SH-SY5Y (cell line): ENCODE measurements around the gene RNF180.

Source experiments
- GATA2 ChIP-seq: IDR thresholded peaks from 2 replicates; pipeline ENCODE4 v1.6.1; 2011; ENCODE audit warnings: mild to moderate bottlenecking, low read depth, low read length
- GATA3 ChIP-seq: IDR thresholded peaks from 2 replicates; pipeline ENCODE4 v1.6.1; 2011; ENCODE audit warnings: low read depth, mild to moderate bottlenecking, low read length, moderate library complexity

GRCh38 chr5:64164166-64164565 is 1.5 kb upstream of the RNF180 start:
- TF ChIP-seq GATA2 (no peak), GATA3 (no peak)
